HG02840 (cell line): ENCODE data around the gene APOL2.
"Not testable (repeated sequence)": the region's sequence is repeated elsewhere in the genome, so short reads cannot be mapped to it uniquely, and the experiment has no call there.

Source experiments
- ATAC-seq: cut with Tn5 transposase; IDR thresholded peaks from one replicate; pipeline ENCODE4 v1.9.1; 2021; ENCODE audit warnings: mild to moderate bottlenecking, moderate library complexity, moderate number of reproducible peaks; ENCODE audit not compliant: unreplicated experiment, low FRiP score

APOL2 gene

GRCh38 chr22:36239401-36240171, at the start of gene APOL2:
APOL2 (minus strand) TSS chr22:36239527; CDS start chr22:36233162, 6,365 bp downstream.
- ATAC-seq: peak; percentile 74

- ATAC-seq: no peak
Measured at GRCh38 chr22:36288571-36289405, 49.5 kb upstream of the APOL2 start.

- no peak for ATAC-seq
Measured at GRCh38 chr22:36287881-36288515, 48.7 kb upstream of the APOL2 start.

GRCh38 chr22:36286096-36286957, 47.0 kb upstream of the APOL2 start:
- ATAC-seq: no peak

GRCh38 chr22:36285545-36285944, 46.2 kb upstream of the APOL2 start:
- ATAC-seq: no peak

GRCh38 chr22:36285017-36285416, 45.7 kb upstream of the APOL2 start:
- ATAC-seq: no peak

GRCh38 chr22:36284171-36284571, 44.8 kb upstream of the APOL2 start:
- ATAC-seq: no peak

- ATAC-seq: no peak
Measured at GRCh38 chr22:36282328-36282831, 43.1 kb upstream of the APOL2 start.

- ATAC-seq: no peak
Measured at GRCh38 chr22:36281781-36282327, 42.5 kb upstream of the APOL2 start.

GRCh38 chr22:36280379-36280778, 41.1 kb upstream of the APOL2 start:
- no peak for ATAC-seq

- no peak for ATAC-seq
Measured at GRCh38 chr22:36279219-36279666, 39.9 kb upstream of the APOL2 start.

GRCh38 chr22:36277482-36278291, 38.4 kb upstream of the APOL2 start:
- no peak for ATAC-seq

GRCh38 chr22:36274531-36274930, 35.2 kb upstream of the APOL2 start:
- no peak for ATAC-seq

GRCh38 chr22:36271951-36272350, 32.6 kb upstream of the APOL2 start:
- not testable (repeated sequence) for ATAC-seq

- ATAC-seq: not testable (repeated sequence)
Measured at GRCh38 chr22:36271231-36271630, 31.9 kb upstream of the APOL2 start.

- no peak for ATAC-seq
Measured at GRCh38 chr22:36267896-36268485, 28.7 kb upstream of the APOL2 start.

- ATAC-seq: no peak
Measured at GRCh38 chr22:36267058-36267457, 27.7 kb upstream of the APOL2 start.

- ATAC-seq: not testable (repeated sequence)
Measured at GRCh38 chr22:36263886-36264664, 24.7 kb upstream of the APOL2 start.
